ENCODE data around the gene IQSEC3.
A peak's percentile ranks its signal among the peaks of the same experiment; 100 is the strongest.
"Not testable (repeated sequence)": the region's sequence is repeated elsewhere in the genome, so short reads cannot be mapped to it uniquely, and the experiment has no call there.

Gene IQSEC3

DNA sequence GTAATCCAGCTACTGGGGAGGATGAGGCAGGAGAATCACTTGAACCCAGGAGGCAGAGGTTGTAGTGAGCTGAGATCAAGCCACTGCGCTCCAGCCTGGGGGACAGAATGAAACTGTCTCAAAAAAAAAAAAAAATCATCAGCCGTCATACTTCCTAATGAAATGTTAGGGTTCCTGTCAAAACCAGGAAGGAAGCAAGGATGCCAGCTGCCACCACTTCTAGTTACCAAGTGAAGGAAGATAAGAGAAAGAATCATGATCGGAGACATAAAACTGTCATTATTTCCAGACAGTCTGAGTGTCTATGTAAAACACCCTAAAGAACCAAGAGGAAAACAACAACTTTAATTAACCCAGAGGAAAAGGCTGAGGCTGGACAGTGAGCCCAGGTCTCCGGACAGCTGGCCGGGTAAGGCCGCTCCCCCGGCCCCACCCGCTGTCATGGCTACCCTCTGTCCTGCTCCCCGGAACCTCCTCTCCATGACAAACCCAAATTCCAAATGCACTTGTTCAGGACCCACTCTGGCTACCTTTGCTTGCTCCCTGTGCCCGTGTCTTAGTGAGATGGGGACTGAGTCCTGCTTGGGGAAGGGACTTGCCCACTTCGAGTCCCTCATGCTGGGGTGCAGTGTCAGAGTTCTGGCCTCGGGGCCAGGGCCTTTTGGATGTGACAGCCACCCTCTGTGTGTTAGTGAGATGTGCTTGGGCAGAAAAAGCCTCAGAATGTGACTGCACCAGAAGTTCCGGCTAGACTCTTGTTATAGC, 118.4 kb downstream of the IQSEC3 start:
- H3K27ac ChIP-seq (ENCODE audit: low read depth, low read length): no peak overlapping the region
- H2BK5ac ChIP-seq (ENCODE audit: low read length): no peak overlapping the region
- H3K4me1 ChIP-seq (ENCODE audit: control insufficient read depth, low read depth, low read length): peaks cover 2% of the 10 kb centered on the region
- no peak overlapping the region for H4K8ac ChIP-seq (ENCODE audit: low read depth, low read length)
- H3K18ac ChIP-seq (ENCODE audit: low read length): no peak overlapping the region
- no peaks in the 10 kb centered on the region for H3K79me2 ChIP-seq (ENCODE audit: control insufficient read depth, insufficient read depth, low read length)
- H2AK5ac ChIP-seq (ENCODE audit: low read length): no peak overlapping the region
- H3K23ac ChIP-seq (ENCODE audit: low read length): no peak overlapping the region
- no peaks in the 10 kb centered on the region for H3K36me3 ChIP-seq (ENCODE audit: control insufficient read depth, insufficient read depth, low read length)
- H3K79me1 ChIP-seq (ENCODE audit: low read length): no peaks in the 10 kb centered on the region
- H2BK120ac ChIP-seq (ENCODE audit: low read depth, low read length): no peak overlapping the region
- WGBS (ENCODE audit: extremely low coverage, insufficient coverage, low lambda C conversion rate): no CpG with 5 or more reads among the region's 13 CpGs
- H3K4ac ChIP-seq (ENCODE audit: low read depth, low read length): no peak overlapping the region
- H3K27me3 ChIP-seq (ENCODE audit: insufficient read depth, low read length, poor library complexity): no peaks in the 10 kb centered on the region
- no peak overlapping the region for H3K4me3 ChIP-seq (ENCODE audit: low read length)
- no peak overlapping the region for H3K56ac ChIP-seq (ENCODE audit: low read length)
- H3K4me2 ChIP-seq (ENCODE audit: low read length): no peak overlapping the region
- no peak for DNase-seq
- no peak overlapping the region for H4K5ac ChIP-seq (ENCODE audit: low read length)
- no peak overlapping the region for H3K9ac ChIP-seq (ENCODE audit: low read length)
- H2BK15ac ChIP-seq (replicated peaks; ENCODE audit: low read depth): no peak overlapping the region

DNA sequence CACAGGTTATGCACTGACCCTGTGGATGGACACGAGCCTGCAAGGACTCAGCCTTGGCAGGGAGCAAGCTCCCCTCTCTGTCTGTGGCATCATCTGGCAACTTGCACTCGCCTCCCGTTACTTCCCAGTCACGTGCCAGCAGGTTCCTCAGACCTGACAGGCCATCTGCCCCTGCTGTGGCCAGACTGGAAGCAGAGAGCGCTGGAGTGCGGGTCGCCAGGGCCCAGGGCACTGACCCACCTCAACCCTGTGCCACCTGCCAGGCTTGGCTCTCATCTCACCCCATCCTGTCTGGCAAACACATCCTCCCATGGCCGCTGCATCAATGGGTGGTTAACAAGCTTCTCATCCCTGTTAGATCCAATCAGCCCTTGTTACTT, 119.0 kb downstream of the IQSEC3 start:
- no peak for DNase-seq
- Histone ChIP-seq H2BK15ac (replicated peaks; ENCODE audit: low read depth) (no peak overlapping the region), H3K4me3 (ENCODE audit: low read length) (no peak overlapping the region), H3K4ac (ENCODE audit: low read depth, low read length) (no peak overlapping the region), H3K79me1 (ENCODE audit: low read length) (no peaks in the 10 kb centered on the region), H3K56ac (ENCODE audit: low read length) (no peak overlapping the region), H3K27ac (ENCODE audit: low read depth, low read length) (no peak overlapping the region), H3K9ac (ENCODE audit: low read length) (no peak overlapping the region), H2BK5ac (ENCODE audit: low read length) (no peak overlapping the region), H3K36me3 (ENCODE audit: control insufficient read depth, insufficient read depth, low read length) (no peaks in the 10 kb centered on the region), H3K23ac (ENCODE audit: low read length) (no peak overlapping the region), H2AK5ac (ENCODE audit: low read length) (no peak overlapping the region), H3K18ac (ENCODE audit: low read length) (no peak overlapping the region), H3K79me2 (ENCODE audit: control insufficient read depth, insufficient read depth, low read length) (no peaks in the 10 kb centered on the region), H4K5ac (ENCODE audit: low read length) (no peak overlapping the region), H3K4me1 (ENCODE audit: control insufficient read depth, low read depth, low read length) (peaks cover 2% of the 10 kb centered on the region), H4K8ac (ENCODE audit: low read depth, low read length) (no peak overlapping the region), H3K27me3 (ENCODE audit: insufficient read depth, low read length, poor library complexity) (no peaks in the 10 kb centered on the region), H3K4me2 (ENCODE audit: low read length) (no peak overlapping the region), H2BK120ac (ENCODE audit: low read depth, low read length) (no peak overlapping the region)
- WGBS (ENCODE audit: extremely low coverage, insufficient coverage, low lambda C conversion rate): no CpG with 5 or more reads among the region's 8 CpGs

- Histone ChIP-seq H3K4me2 (ENCODE audit: low read length) (no peak overlapping the region), H3K79me1 (ENCODE audit: low read length) (no peaks in the 10 kb centered on the region), H3K18ac (ENCODE audit: low read length) (no peak overlapping the region), H3K9ac (ENCODE audit: low read length) (no peak overlapping the region), H3K4me1 (ENCODE audit: control insufficient read depth, low read depth, low read length) (peaks cover 2% of the 10 kb centered on the region), H2BK120ac (ENCODE audit: low read depth, low read length) (no peak overlapping the region), H3K27me3 (ENCODE audit: insufficient read depth, low read length, poor library complexity) (no peaks in the 10 kb centered on the region), H2BK15ac (replicated peaks; ENCODE audit: low read depth) (no peak overlapping the region), H3K23ac (ENCODE audit: low read length) (no peak overlapping the region), H3K36me3 (ENCODE audit: control insufficient read depth, insufficient read depth, low read length) (no peaks in the 10 kb centered on the region), H3K4me3 (ENCODE audit: low read length) (no peak overlapping the region), H2AK5ac (ENCODE audit: low read length) (no peak overlapping the region), H3K79me2 (ENCODE audit: control insufficient read depth, insufficient read depth, low read length) (no peaks in the 10 kb centered on the region), H4K5ac (ENCODE audit: low read length) (no peak overlapping the region), H3K4ac (ENCODE audit: low read depth, low read length) (no peak overlapping the region), H4K8ac (ENCODE audit: low read depth, low read length) (no peak overlapping the region), H3K27ac (ENCODE audit: low read depth, low read length) (no peak overlapping the region), H2BK5ac (ENCODE audit: low read length) (no peak overlapping the region), H3K56ac (ENCODE audit: low read length) (no peak overlapping the region)
- DNase-seq: no peak
- WGBS (ENCODE audit: extremely low coverage, insufficient coverage, low lambda C conversion rate): no CpG with 5 or more reads among the region's 11 CpGs
Observed at GRCh38 chr12:186006-186625, 119.5 kb downstream of the IQSEC3 start.

GRCh38 chr12:187986-188909, 121.7 kb downstream of the IQSEC3 start:
- H3K79me2 ChIP-seq (ENCODE audit: control insufficient read depth, insufficient read depth, low read length); H3K36me3 ChIP-seq (ENCODE audit: control insufficient read depth, insufficient read depth, low read length); H3K79me1 ChIP-seq (ENCODE audit: low read length); H3K23ac ChIP-seq (ENCODE audit: low read length); H3K4ac ChIP-seq (ENCODE audit: low read depth, low read length); H2BK15ac ChIP-seq (replicated peaks; ENCODE audit: low read depth); DNase-seq; H4K5ac ChIP-seq (ENCODE audit: low read length); H3K4me1 ChIP-seq (ENCODE audit: control insufficient read depth, low read depth, low read length); H3K18ac ChIP-seq (ENCODE audit: low read length); H2AK5ac ChIP-seq (ENCODE audit: low read length); H3K27me3 ChIP-seq (ENCODE audit: insufficient read depth, low read length, poor library complexity); H2BK120ac ChIP-seq (ENCODE audit: low read depth, low read length); H2BK5ac ChIP-seq (ENCODE audit: low read length); H3K27ac ChIP-seq (ENCODE audit: low read depth, low read length); H4K8ac ChIP-seq (ENCODE audit: low read depth, low read length): not testable (repeated sequence)
- peak overlapping the region; percentile 17 for H3K4me2 ChIP-seq (ENCODE audit: low read length)
- peak overlapping the region; percentile 1 for H3K4me3 ChIP-seq (ENCODE audit: low read length)
- no CpG with 5 or more reads among the region's 53 CpGs for WGBS (ENCODE audit: extremely low coverage, insufficient coverage, low lambda C conversion rate)
- H3K9ac ChIP-seq (ENCODE audit: low read length): peak overlapping the region; percentile 20
- H3K56ac ChIP-seq (ENCODE audit: low read length): peak overlapping the region; percentile 46

- Histone ChIP-seq H3K79me1 (ENCODE audit: low read length) (no peaks in the 10 kb centered on the region), H3K9ac (ENCODE audit: low read length) (peak overlapping the region; percentile 20), H2BK120ac (ENCODE audit: low read depth, low read length) (no peak overlapping the region), H3K27ac (ENCODE audit: low read depth, low read length) (no peak overlapping the region), H3K4me1 (ENCODE audit: control insufficient read depth, low read depth, low read length) (peaks cover 2% of the 10 kb centered on the region), H3K4me2 (ENCODE audit: low read length) (peak overlapping the region; percentile 17), H3K36me3 (ENCODE audit: control insufficient read depth, insufficient read depth, low read length) (no peaks in the 10 kb centered on the region), H3K56ac (ENCODE audit: low read length) (peak overlapping the region; percentile 46), H3K27me3 (ENCODE audit: insufficient read depth, low read length, poor library complexity) (no peaks in the 10 kb centered on the region), H3K18ac (ENCODE audit: low read length) (no peak overlapping the region), H4K8ac (ENCODE audit: low read depth, low read length) (no peak overlapping the region), H4K5ac (ENCODE audit: low read length) (no peak overlapping the region), H2BK5ac (ENCODE audit: low read length) (no peak overlapping the region), H3K4ac (ENCODE audit: low read depth, low read length) (no peak overlapping the region), H3K23ac (ENCODE audit: low read length) (no peak overlapping the region), H3K79me2 (ENCODE audit: control insufficient read depth, insufficient read depth, low read length) (no peaks in the 10 kb centered on the region), H3K4me3 (ENCODE audit: low read length) (peak overlapping the region; percentile 1), H2BK15ac (replicated peaks; ENCODE audit: low read depth) (no peak overlapping the region), H2AK5ac (ENCODE audit: low read length) (no peak overlapping the region)
- WGBS (ENCODE audit: extremely low coverage, insufficient coverage, low lambda C conversion rate): no CpG with 5 or more reads among the region's 52 CpGs
- peak; percentile 70 for DNase-seq
Observed at GRCh38 chr12:188910-189621, 122.5 kb downstream of the IQSEC3 start.
